Stimulated activated CD4-positive, alpha-beta T cell treated with anti-CD3 and anti-CD28 coated beads, Interleukin-2, amount 100 ng/mL, for 48 hours (primary cell): ENCODE measurements around the gene CNPY3.
"Not testable (repeated sequence)": the region's sequence is repeated elsewhere in the genome, so short reads cannot be mapped to it uniquely, and the experiment has no call there.

Source experiments
- DNase-seq, 2 donors: peaks; one replicate each; pipeline ENCODE4 v3.0.0-alpha.2; 2020

The CNPY3 gene

DNA sequence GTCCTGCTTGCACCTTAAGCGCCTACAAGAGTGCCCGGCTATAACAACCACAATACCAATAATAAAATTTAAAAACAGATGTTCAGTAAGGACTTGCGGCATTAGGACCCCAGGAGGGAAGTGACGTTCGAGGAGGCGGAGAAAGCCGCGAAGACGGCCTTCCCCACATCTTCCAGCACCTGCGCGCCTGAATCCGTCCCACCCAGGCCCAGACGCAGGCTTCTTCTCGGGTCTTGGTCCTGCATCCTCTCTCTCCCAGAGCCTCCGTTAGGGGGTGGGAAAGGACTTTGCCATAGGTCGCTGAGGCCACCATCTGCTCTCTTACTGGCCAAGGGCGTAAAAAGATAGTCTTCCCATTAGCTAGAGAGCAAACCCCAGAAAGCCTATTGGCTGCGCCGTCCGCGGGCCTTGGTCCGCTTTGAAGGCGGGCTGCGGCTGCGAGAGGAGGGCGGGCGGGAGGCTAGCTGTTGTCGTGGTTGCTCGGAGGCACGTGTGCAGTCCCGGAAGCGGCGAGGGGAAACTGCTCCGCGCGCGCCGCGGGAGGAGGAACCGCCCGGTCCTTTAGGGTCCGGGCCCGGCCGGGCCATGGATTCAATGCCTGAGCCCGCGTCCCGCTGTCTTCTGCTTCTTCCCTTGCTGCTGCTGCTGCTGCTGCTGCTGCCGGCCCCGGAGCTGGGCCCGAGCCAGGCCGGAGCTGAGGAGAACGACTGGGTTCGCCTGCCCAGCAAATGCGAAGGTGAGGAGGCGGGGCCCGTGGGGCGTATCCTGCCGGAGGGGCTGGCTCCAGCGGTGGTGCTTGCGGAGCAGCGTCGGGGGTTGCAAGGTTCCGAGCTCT, at the start of gene CNPY3:
TSS of gene CNPY3 (plus strand) at position 495 of the 835 bp plus-strand sequence. CDS start at position 586, 91 bp downstream.
- DNase-seq: peak; percentile 86 to 87

DNA sequence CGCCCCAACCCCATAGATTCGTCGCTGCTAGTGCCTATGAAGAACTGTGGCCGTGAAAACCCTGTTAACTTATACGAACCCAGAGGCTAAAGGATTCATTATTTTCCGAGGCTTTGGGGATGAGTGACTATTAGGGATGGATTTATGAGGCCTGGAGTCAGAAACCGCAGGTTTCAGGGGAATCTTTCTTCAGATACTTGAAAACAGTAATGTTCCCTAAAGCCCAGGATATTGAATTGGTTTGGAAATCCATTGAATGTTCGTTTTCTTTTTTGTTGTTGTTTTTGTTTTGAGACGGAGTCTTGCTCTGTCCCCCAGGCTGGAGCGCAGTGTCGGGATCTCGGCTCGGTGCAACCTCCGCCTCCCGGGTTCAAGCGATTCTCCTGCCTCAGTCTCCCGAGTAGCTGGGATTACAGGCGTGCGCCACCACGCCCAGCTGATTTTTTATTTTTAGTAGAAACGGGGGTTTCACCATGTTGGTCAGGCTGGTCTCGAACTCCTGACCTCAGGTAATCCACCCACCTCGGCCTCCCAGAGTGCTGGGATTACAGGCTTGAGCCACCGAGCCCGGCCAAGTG, 49.0 kb upstream of the CNPY3 start:
- DNase-seq: not testable (repeated sequence)

- DNase-seq: not testable (repeated sequence)
Observed at GRCh38 chr6:42880871-42881270, 48.4 kb upstream of the CNPY3 start.

- no peak for DNase-seq
Observed at GRCh38 chr6:42885702-42886101, 43.6 kb upstream of the CNPY3 start.

DNA sequence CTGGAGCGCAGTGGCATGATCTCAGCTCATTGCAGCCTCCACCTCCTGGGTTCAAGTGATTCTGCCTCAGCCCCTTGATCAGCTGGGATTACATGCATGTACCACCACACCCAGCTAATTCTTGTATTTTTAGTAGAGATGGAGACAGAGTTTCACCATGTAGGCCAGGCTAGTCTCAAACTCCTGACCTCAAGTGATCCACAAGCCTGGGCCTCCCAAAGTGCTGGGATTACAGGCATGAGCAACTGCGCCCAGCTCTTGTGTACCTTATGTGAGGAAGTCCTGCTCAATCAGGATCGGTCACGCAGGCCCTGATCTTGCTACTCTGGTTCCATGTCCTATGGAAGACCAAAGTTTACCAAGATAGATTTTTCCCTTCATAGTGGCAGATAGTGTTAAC, 41.1 kb upstream of the CNPY3 start:
- DNase-seq: not testable (repeated sequence)

GRCh38 chr6:42889815-42890214, 39.5 kb upstream of the CNPY3 start:
- DNase-seq: no peak

GRCh38 chr6:42890311-42891198, 38.7 kb upstream of the CNPY3 start:
- DNase-seq: peak; percentile 84

DNA sequence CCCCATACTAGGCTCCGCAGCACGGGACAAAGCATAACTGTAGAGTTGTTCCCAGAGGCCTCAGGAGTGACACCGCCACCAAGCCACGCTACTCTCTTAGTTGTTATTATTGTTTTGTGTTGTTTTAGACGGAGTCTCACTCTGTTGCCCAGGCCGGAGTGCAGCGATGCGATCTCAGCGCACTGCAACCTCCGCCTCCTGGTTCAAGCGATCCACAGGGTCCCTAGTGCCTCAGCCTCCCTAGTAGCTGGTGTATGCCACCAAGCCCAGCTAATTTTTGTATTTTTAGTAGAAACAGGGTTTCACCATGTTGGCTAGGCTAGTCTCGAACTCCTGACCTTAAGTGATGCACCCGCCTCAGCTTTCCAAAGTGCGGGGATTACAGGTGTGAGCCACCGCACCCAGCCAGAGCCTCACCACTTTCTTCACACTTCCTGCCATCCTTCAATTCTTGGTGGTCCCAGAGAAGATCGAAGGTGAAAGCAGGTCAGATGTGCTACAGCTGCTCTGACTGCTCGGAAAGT, 38.0 kb upstream of the CNPY3 start:
- DNase-seq: no peak

GRCh38 chr6:42894041-42894828, 35.0 kb upstream of the CNPY3 start:
- not testable (repeated sequence) for DNase-seq

- no peak for DNase-seq
Observed at GRCh38 chr6:42896178-42896719, 33.0 kb upstream of the CNPY3 start.

- DNase-seq: peak; percentile 73 to 82
Observed at GRCh38 chr6:42898891-42899361, 30.4 kb upstream of the CNPY3 start.

GRCh38 chr6:42899871-42900270, 29.4 kb upstream of the CNPY3 start:
- DNase-seq: no peak

DNA sequence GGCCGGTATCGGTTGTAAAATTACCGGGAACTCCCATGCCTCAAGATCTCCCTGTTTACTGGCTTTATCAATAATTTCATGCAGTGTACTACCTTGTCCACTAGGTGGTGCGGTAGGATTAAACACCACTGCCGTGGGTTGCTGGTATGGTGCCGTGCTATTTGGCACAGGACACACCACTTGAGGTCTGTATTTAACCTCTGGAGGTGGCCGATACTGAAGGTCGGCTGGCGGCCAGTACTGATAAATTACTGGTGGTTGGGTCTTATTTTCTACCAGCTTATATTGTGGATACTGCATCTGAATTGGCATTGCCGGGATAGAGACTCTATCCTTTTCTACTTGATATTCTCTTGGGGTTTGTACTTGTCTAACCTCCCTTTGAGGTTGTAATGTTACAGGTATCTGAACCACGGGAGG, 27.7 kb upstream of the CNPY3 start:
- peak; percentile 60 to 70 for DNase-seq

GRCh38 chr6:42902429-42903263, 26.6 kb upstream of the CNPY3 start:
- not testable (repeated sequence) for DNase-seq

DNA sequence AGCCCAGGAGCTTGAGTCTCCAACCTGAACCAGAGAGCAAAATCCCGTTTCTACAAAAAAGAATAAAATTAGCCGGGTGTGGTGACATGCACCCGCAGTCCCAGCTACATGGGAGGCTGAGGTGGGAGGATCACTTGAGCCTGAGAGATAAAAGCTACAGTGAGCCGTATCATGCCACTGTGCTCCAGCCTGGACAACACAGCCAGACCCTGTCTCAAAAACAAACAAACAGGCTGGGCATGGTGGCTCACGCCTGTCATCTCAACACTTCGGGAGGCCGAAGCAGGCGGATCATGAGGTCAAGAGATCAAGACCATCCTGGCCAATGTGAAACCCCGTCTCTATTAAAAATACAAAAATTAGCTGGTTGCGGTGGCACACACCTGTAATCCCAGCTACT, 24.8 kb upstream of the CNPY3 start:
- no peak for DNase-seq

DNA sequence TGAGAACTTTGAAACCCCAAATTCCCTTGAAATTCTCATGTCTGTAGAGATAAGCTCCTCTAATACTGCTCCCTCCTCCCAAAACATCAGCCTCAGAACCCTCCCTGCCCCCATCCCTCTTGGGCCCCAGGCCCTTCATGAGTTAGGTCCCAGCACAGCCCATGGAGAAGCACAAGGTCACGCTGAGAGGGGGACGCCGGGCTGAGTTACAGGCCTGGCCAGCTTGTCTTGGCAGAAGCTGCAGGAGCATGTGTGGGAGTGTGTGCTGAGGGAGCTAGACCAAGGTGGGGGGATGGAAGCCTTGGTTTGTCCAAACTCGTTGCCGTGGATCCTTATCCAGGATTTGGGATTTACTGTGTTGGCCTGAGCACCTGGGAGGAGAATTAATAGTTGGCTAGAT, 21.9 kb upstream of the CNPY3 start:
- DNase-seq: no peak

GRCh38 chr6:42909835-42910234, 19.4 kb upstream of the CNPY3 start:
- DNase-seq: no peak

- no peak for DNase-seq
Observed at GRCh38 chr6:42911171-42912021, 17.9 kb upstream of the CNPY3 start.

DNA sequence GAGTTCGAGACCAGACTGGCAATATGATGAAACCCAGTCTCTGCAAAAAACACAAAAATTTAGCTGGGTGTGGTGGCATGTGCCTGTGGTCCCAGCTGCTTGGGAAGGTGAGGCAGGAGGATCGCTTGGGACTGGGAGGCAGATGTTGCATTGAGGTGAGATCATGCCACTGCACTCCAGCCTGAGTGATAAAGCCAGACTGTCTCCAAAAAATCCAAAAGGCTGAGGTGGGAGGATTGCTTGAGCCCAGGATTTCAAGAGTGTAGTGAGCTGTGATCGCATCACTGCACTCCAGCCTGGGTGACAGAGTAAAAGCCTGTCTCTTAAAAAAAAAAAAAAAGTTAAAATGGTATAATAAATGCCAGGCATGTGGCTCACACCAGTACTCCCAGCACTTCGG, 14.7 kb upstream of the CNPY3 start:
- DNase-seq: no peak

DNA sequence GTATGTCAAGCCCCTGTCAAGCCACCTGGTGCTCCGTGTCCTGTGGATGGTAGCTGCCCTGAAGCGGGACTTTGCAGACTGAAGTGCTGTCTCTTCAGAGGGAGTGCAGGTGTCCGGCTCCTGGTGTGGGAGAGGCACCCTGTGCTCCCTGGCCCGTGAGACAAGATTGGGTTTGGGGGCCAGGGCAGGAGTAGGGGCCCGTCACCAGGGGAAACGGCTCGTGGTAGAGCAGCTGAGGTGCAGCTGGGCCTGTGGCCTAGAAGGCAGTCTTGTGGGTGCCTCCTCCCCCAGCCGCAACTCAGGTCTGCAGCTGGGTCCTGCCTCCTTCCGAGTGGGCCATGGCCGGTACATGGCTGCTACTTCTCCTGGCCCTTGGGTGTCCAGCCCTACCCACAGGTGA, 13.5 kb upstream of the CNPY3 start, which contains the start of gene PTCRA:
TSS of gene PTCRA (plus strand) at position 322 of the 400 bp plus-strand sequence. CDS start at position 339, 17 bp downstream.
- DNase-seq: no peak
